A172 (cell line): ENCODE results near the gene BRSK1. TPM values are rescaled to one million over a fixed set of nuclear protein-coding genes. Genes with fewer than 3 reads are reported as not detected.

Source experiments
- DNase-seq: peaks from one replicate; pipeline ENCODE4 v3.0.0-alpha.2; 2015; ENCODE audit warnings: low spot score
- total RNA-seq: library from RNA; depleted of rRNA; stranded (reverse); fragments of >200 nt; shearing (Covaris generic); gene quantifications from 2 replicates; pipeline ENCODE4 v1.2.3, GENCODE V29; 2014; rRNA removed

BRSK1 gene
- total RNA-seq: 11.6 and 12.8 TPM in 2 replicates

DNA sequence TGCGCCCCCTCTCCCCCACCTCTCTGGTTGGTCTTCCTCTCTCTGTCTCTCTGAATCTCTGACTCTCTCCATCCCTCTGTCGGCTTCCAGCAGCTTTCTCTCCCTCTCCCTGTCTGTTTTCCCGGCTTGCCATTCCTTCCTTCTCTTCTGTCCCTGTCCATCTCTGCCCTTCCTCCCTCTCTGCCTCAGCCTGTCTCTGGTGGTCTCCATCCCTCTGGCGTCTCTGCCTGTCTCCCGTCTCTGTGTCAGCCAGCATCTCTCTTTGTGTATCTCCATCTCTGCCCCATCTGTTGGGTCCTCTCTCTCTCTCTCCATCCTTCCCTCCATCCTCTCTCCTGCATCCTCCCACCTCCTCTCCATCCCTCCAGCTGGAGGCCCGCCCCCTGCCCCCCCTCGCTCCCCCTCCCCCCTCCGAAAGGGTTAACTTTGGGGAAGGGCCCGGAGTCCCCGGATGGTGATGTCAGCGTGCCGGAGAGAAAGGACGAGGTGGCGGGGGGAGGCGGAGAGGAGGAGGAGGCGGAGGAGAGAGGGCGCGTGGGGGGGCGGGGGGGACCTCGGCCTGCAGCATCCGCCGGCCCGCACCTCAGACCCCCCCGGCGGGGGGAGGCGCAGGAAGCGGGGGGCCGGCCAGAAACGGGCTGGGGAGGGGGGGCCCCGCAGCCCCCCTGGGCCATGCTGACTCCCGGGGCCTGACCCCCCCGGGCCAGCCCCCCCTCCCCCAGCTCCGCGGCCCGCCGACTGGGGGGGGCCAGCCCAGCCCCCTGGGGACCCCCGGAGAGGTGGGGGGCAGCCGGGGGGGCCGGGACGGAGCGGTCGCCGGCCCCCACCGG is at the start of gene BRSK1:
Gene BRSK1, plus strand, starts transcription at position 450 of the 830 bp plus-strand sequence. CDS start 446 bp downstream, outside the sequence.
- peak; percentile 60 for DNase-seq

DNA sequence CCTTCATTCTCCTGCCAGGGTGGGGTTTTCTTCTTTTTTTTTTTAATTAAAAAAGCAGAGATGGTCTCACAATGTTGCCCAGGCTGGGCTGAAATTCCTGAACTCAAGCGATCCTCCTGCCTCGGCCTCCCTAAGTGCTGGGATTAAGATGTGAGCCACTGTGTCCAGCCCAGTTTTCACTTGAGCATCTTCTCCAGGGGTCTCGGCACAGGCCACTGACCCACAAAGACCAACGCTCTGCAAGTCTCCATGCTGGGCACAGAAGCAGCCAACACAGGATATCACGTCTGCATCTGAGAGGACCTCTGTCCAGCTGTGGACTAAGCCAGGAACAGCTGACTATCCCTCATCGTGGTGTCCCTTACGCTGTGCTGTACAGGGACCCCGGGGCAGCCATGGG is 45.8 kb upstream of the BRSK1 start:
- no peak for DNase-seq

GRCh38 chr19:55239004-55239403 is 44.8 kb upstream of the BRSK1 start:
- DNase-seq: no peak

DNA sequence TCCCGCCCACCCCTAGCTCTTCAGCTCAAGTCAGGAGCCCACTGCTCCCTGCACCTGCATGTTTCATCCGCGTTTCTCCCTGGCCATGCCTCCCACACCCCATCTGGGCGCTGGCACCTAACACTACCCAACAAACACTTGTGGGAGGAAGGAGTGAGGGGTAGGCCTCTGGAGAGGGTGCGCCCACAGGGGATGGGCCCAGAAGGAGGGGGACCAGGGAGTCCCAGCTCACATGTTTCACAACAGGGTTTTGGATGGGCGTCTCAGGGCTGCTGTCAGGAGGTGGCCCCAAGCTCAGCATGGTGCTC is 43.1 kb upstream of the BRSK1 start:
- DNase-seq: no peak

- no peak for DNase-seq
Measured at GRCh38 chr19:55241143-55241934, 42.5 kb upstream of the BRSK1 start.

- no peak for DNase-seq
Measured at GRCh38 chr19:55241935-55242464, 41.8 kb upstream of the BRSK1 start.

GRCh38 chr19:55242517-55242916 is 41.3 kb upstream of the BRSK1 start:
- no peak for DNase-seq

DNA sequence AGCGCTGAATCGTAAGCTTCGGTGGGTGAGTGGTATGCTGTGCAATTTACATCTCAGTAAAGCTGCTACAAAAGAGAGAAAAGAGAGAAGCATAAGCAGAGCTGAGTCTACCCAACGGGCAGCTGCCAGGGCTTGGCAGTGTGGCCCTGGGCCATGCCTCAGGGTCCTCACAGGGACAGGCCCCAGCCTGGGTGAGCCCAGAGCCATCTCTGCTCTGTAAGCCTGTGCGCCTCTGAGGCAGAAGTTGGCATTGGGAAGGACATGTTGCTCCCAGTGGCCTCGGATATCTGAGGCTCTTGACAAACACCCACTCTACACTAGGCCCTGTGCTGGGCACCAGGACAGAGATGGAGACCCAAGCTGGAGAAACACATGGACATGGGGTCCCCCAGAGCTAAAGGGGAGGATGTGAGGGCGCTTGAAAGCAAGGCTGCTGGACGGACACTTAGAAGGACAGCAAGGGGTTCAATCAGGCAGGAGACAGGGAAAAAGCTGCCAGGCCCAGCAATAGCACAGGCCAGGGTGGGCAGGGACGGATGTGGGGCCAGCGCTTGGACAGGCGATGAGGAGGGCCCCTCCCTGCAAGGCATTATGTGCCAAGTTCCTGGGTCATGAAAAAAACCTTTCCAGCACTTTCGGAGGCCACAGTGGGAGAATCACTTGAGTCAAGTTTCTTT is 39.7 kb upstream of the BRSK1 start:
- DNase-seq: no peak

DNA sequence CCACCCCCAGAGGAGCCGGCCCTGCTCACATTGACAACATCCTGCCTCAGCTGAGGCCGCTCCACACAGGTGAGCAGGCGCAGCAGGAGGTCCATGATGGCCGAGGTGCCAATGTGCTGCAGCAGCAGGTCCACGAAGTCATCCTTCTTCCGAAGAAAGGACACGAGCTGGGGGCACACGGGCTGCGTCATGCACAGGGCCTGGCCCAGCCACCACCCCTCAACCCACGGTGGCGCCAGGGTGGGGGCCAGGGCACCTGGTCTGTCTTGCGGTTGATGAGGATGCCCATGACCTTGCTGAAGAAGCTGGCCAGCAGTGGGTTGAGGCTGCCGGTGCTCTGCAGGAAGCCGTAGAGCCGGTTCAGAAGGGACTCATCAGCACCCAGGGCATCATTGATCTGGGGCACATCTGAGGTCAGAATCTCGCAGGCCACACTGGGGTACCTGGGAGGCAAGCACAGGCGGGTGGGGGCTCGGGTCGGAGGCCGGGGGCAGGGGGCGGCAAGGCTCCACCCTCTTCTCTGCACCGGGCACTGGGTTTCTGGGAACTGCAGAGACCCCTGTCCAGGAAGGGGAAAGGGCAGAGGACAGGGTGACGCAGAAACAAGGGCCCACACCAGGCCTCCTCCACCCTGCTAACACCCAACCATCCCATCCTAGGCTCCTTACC is 38.4 kb upstream of the BRSK1 start:
- no peak for DNase-seq

GRCh38 chr19:55246462-55247451 is 37.0 kb upstream of the BRSK1 start:
- no peak for DNase-seq

DNA sequence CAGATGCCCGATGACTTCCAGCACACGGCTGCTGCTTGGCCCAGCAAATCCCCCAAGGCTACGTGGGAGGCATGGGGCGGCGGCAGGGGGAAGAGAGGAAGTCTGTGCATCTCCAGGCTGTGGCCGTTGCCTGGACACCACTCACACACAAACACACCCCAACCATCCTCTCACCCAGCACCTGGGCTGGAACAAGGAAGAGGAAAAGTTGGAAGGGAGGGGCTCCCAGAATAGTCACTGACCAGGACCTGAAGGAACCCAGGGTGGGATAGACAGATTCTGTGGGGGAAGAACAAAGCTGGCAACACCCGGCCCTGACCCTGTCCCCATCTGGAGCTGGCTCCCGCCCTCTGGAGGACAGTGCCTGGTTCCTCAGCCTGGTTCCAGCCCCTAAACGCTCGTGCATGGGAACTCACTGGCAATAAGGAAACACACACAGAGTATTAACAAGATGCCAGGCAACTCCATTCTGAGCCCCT is 36.1 kb upstream of the BRSK1 start:
- DNase-seq: no peak

- DNase-seq: no peak
Measured at GRCh38 chr19:55248166-55248675, 35.6 kb upstream of the BRSK1 start.

DNA sequence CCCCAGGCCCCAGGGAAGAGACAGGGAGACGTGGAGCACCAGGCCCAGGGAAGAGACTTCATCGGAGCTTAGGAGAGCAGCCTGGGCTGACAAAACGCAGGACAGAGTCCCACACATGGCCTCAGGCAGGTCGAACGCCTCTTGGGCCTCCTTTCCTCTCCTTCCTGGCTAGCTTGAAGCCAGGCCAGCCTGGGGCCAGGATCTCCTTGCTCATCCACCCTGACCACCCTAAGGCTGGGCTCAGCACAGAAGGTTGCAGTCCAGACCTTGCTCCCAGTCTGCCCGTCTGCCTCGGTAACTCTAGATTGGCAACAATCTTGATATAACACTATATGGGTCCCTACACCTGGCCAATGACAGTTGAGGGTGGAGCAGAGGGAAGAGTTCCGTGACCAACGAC is 35.1 kb upstream of the BRSK1 start:
- DNase-seq: no peak

- DNase-seq: no peak
Measured at GRCh38 chr19:55249841-55250240, 34.0 kb upstream of the BRSK1 start.

GRCh38 chr19:55250262-55251036 is 33.3 kb upstream of the BRSK1 start:
- no peak for DNase-seq

DNA sequence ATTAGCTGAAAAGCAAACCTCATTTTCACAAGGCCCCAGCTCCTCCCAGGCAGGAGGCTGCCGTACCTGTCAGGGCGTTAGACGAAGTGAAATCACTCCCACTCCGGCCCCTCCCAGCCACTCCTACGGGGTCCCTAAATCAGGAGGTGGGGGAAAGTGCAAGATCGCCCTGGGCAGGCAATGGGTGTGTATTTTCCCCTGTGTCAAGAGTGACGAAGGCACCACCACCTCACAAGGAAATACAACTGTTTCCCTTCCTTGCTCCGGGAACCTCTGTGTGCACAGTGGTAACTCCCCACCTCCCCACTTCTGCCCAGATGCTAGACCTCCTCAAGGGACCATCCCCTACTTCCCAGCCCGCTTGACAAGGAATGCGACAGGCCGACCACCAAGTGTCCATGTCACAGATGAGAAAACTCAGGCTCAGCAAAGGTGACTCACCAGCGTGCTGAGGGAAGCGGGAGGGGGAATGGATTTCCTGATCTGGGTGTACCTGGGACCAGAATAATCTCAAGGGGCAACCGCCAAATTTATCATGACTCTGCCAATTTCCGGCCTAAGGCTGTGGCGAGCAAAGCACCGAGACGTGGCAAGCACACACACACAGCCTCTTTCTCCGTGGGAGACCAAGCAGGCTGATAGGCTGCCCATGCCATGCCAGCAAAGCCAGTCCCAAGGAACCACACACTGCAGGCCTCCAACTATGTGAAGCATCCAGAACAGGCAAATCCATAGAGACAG is 32.3 kb upstream of the BRSK1 start:
- peak; percentile 81 for DNase-seq

DNA sequence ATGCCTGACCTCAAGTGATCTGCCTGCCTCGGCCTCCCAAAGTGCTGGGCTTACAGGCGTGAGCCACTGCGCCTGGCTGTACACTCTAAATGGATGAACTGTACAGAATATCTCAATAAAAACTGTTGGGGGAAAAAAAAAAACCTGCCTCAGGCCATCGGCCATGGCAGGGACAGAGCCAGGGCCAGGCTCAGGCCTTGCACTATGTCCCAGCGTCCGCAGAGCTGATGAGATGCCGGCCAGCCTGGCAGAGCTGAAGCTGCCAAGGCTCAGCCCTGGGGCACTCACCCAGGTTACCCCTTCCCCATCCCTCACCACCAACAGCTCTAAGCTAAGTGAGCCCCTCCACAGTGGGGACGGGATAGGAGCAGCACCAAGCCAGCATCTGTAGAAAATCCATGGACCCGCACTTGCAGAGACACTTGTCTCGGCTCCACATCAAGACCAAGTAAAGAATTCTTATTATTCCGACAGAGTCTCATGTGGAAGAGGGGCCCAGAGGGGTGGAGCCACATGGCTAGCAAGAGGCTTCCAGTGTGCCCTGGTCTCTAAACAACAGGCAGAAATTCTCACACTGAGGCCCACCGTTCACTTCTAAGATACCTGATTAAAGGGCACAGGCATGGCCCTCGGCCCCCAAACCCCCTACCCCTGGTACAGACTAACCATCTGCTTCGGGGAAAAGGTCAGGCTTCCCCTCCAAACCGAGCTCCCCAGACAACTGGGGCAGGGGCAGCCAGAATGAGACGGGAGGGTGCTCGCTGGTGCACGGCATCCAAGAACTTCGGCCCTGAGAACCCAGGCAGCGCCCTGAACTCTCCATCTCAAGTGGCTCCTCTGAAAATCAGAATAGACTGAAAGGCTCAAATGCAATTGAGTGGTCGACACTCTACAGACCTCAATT is 30.8 kb upstream of the BRSK1 start:
- no peak for DNase-seq
